ENCODE data around the gene NMBR. TPM values are rescaled to one million over a fixed set of nuclear protein-coding genes. Genes with fewer than 3 reads are reported as not detected.
"Not testable (repeated sequence)": the region's sequence is repeated elsewhere in the genome, so short reads cannot be mapped to it uniquely, and the experiment has no call there.

Gene NMBR
- total RNA-seq, 2 donors from 2014 or later, result not detected

DNA sequence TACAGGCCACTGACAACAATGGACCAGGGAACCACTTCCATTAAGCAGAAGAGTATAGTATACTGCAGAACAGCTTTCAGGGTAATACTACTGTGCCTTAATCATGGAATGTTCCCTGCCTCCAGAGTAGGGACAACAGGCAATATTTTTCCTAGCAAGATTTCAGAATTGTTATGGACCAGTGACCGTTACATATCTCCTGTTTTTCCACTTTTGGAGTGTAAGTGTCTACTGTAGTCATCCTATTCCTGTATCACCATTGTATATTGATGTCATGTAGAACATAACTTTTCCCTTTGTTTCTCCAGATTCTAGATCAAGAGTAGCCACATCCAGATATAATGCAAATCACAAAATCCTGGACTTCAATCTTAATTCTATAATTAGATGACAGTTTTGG lies 16.1 kb downstream of the NMBR start:
- Histone ChIP-seq H3K9me3 (peaks cover 0 to 9% of the 10 kb centered on the region in 2 donors), H3K4me3 (no peak overlapping the region), H3K36me3 (no peaks in the 10 kb centered on the region), H3K27me3 (no peaks in the 10 kb centered on the region), H3K27ac (no peak overlapping the region), H3K4me1 (no peaks in the 10 kb centered on the region)
- no peak for DNase-seq (ENCODE audit: low spot score)
- TF ChIP-seq, protein P1, sequence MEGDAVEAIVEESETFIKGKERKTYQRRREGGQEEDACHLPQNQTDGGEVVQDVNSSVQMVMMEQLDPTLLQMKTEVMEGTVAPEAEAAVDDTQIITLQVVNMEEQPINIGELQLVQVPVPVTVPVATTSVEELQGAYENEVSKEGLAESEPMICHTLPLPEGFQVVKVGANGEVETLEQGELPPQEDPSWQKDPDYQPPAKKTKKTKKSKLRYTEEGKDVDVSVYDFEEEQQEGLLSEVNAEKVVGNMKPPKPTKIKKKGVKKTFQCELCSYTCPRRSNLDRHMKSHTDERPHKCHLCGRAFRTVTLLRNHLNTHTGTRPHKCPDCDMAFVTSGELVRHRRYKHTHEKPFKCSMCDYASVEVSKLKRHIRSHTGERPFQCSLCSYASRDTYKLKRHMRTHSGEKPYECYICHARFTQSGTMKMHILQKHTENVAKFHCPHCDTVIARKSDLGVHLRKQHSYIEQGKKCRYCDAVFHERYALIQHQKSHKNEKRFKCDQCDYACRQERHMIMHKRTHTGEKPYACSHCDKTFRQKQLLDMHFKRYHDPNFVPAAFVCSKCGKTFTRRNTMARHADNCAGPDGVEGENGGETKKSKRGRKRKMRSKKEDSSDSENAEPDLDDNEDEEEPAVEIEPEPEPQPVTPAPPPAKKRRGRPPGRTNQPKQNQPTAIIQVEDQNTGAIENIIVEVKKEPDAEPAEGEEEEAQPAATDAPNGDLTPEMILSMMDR (IDR thresholded peaks at IDR 0.05), result no peak

DNA sequence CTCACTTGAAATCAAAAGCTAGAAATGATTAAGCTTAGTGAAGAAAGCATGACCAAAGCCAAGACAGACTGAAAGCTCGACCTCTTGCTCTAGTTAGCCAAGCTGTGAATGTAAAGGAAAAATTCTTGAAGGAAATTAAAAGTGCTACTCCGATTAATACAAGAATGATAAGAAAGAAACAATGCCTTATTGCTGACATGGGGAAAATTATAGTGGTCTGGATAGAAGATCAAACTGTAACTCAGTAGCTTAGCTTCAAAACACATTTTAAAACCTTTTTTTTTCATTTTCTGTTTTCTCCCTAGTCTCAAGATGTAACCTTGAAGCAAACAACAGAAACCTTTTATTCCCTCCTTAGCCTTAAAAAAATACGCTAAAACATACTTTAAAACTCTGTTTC lies 25.6 kb downstream of the NMBR start:
- Histone ChIP-seq H3K9me3 (no peaks in the 10 kb centered on the region), H3K4me3 (no peak overlapping the region), H3K27me3 (no peaks in the 10 kb centered on the region), H3K36me3 (no peaks in the 10 kb centered on the region), H3K4me1 (no peaks in the 10 kb centered on the region), H3K27ac (no peak overlapping the region)
- TF ChIP-seq, protein P1 (IDR thresholded peaks at IDR 0.05), result no peak
- no peak for DNase-seq (ENCODE audit: low spot score)

DNA sequence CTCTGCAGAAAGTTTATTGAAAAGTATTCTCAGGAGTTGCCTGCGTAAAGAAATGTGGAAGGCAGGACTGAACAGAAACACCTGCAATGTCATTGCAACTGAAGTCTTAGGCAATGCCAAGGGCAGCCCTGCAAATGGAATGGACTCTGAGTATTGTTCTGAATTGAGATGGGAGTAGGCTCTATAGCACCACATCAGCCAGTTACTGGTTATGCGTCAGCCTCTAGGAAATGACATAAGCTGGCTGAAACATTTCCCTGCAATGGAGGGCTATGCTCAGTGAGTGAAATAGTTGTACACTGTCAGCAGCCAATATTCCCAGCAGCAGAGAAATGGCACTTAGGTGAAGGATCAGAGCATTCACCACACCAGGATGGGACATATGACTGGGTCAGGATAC lies 28.0 kb downstream of the NMBR start:
- H3K4me1 ChIP-seq, result no peaks in the 10 kb centered on the region
- no peak overlapping the region for H3K27ac ChIP-seq
- H3K9me3 ChIP-seq, result no peaks in the 10 kb centered on the region
- no peak overlapping the region for H3K4me3 ChIP-seq
- H3K36me3 ChIP-seq, result no peaks in the 10 kb centered on the region
- H3K27me3 ChIP-seq, result no peaks in the 10 kb centered on the region
- TF ChIP-seq, protein P1 (IDR thresholded peaks at IDR 0.05), result no peak
- no peak for DNase-seq (ENCODE audit: low spot score)

DNA sequence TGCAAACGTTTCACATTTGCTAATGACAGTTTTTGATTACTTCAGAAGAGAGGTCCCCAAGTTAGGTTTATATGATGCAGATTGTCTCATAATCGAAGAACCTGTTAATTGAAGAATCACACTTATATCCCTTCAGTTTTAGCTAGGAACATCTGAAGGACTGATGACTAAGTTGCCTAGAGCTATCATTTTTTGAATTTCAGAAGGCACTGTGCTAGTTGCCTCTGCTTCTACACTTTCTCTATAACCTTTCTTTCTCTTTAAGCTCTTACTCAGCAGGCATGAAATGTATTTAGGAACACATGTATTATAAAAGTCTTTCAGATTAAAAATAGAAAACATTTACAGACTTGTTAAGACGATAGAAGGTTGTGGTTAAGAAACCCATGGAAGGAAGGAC lies 28.6 kb downstream of the NMBR start:
- Histone ChIP-seq H3K9me3 (no peaks in the 10 kb centered on the region), H3K4me1 (no peaks in the 10 kb centered on the region), H3K27ac (no peak overlapping the region), H3K36me3 (no peaks in the 10 kb centered on the region), H3K27me3 (no peaks in the 10 kb centered on the region), H3K4me3 (no peak overlapping the region)
- DNase-seq (ENCODE audit: low spot score), result no peak
- TF ChIP-seq, protein P1 (IDR thresholded peaks at IDR 0.05), result no peak

DNA sequence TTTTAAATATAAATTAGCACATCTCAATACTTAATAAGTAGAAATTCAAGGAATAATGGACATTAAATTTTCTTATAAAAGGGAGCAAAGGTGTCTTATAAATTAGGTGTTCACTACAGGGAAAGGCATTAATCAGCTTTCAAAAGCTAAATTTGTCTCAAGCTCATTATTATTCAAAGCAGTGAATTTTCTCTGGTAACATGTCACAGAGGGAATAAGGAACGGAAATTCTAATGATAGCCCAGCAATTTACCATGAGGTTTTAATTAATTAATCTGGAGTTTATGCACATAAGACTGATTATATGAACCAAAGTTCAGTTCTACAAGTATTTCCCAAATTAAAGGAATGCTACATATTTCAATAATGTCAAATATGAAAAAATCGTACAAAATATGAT lies 29.6 kb downstream of the NMBR start:
- TF ChIP-seq, protein P1 (IDR thresholded peaks at IDR 0.05), result no peak
- Histone ChIP-seq H3K36me3 (no peaks in the 10 kb centered on the region), H3K9me3 (no peaks in the 10 kb centered on the region), H3K4me3 (no peak overlapping the region), H3K27ac (no peak overlapping the region), H3K27me3 (no peaks in the 10 kb centered on the region), H3K4me1 (no peaks in the 10 kb centered on the region)
- DNase-seq (ENCODE audit: low spot score), result no peak

DNA sequence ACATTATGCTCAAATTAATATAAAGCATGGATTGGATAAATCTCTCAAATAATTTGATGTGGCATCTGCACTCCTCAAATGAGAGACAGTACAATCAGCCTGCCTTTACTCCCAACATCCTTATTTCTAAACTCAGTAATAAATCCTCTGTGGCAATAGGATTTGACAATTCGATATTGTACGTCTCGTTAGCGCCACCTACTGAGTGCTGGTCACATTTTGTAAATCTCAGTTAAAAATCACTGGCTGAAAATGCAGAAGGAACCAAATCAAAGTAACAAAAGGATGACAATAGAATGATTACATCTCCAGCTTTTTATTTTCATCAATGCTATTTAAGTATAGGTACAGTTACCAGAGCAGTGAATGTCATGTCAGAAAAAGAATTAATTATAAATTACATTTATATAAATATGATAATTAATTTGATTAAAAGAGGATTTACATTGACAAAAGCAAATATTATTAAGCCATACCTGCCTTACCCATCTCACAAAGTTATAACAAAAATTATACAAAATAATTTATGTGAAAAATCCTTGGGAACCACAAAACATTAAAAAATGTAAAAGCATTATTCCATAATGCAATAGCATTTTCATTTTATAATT lies 34.4 kb downstream of the NMBR start:
- no peak overlapping the region for H3K4me3 ChIP-seq
- H3K36me3 ChIP-seq, result no peaks in the 10 kb centered on the region
- no peaks in the 10 kb centered on the region for H3K9me3 ChIP-seq
- no peak overlapping the region for H3K27ac ChIP-seq
- DNase-seq (ENCODE audit: low spot score), result peak; percentile 78
- TF ChIP-seq, protein P1 (IDR thresholded peaks at IDR 0.05), result peak; percentile 64 to 79
- H3K4me1 ChIP-seq, result no peaks in the 10 kb centered on the region
- no peaks in the 10 kb centered on the region for H3K27me3 ChIP-seq

DNA sequence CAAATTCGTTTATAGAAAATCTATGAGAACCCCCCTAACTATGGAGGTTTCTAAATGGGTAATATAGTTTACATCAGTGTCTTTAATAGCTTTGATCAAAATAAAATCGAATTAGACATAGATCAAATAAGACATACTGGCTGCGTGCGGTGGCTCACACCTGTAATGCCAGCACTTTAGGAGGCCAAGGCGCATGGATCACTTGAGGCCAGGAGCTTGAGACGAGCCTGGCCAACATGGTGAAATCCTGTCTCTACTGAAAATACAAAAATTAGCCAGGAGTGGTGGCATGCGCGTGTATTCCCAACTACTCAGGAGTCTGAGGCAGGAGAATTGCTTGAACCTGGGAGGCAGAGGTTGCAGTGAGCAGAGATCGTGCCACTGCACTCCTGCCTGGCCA lies 36.1 kb downstream of the NMBR start:
- not testable (repeated sequence) for H3K4me3 ChIP-seq; DNase-seq (ENCODE audit: low spot score); H3K9me3 ChIP-seq

DNA sequence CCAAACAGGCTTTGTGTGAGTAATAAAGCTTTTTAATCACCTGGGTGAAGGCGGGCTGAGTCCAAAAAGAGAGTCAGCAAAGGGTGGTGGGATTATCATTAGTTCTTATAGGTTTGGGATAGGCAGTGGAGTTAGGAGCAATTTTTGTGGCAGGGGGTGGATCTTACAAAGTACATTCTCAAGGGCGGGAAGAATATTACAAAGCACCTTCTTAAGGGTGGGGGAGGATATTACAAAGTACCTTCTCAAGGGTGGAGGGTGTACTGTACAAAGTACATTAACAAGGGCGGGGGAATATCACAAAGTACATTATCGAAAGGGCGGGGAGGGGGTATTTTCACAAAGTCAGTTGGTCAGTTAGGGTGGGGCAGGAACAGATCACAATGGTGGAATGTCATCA lies 42.1 kb downstream of the NMBR start:
- H3K9me3 ChIP-seq; H3K36me3 ChIP-seq; H3K4me1 ChIP-seq; H3K27ac ChIP-seq; H3K27me3 ChIP-seq; H3K4me3 ChIP-seq; DNase-seq (ENCODE audit: low spot score): not testable (repeated sequence)

More for the DNA sequence above, 36.1 kb downstream of the NMBR start:
- H3K4me1 ChIP-seq, H3K36me3 ChIP-seq, H3K27me3 ChIP-seq, H3K27ac ChIP-seq: not testable (repeated sequence)
